MM.1S (cell line): ENCODE results near the gene NFKBIE.

Experiments
- CTCF ChIP-seq: fragments of 300-600 bp; sonication (generic); IDR thresholded peaks from 2 replicates; pipeline ENCODE4 v1.5.1; 2016; ENCODE audit warnings: antibody characterized with exemption, low read length, mixed read lengths
- EZH2 ChIP-seq: fragments of 300-600 bp; sonication (generic); optimal IDR thresholded peaks from 2 replicates; pipeline ENCODE3; 2017; ENCODE audit warnings: low read depth, mild to moderate bottlenecking, antibody characterized with exemption, low read length, mixed read lengths
- EZH2phosphoT487 ChIP-seq: fragments of 300-600 bp; sonication (generic); IDR thresholded peaks from 2 replicates; pipeline ENCODE4 v1.6.1; 2018; ENCODE audit warnings: antibody characterized with exemption, low read length

DNA sequence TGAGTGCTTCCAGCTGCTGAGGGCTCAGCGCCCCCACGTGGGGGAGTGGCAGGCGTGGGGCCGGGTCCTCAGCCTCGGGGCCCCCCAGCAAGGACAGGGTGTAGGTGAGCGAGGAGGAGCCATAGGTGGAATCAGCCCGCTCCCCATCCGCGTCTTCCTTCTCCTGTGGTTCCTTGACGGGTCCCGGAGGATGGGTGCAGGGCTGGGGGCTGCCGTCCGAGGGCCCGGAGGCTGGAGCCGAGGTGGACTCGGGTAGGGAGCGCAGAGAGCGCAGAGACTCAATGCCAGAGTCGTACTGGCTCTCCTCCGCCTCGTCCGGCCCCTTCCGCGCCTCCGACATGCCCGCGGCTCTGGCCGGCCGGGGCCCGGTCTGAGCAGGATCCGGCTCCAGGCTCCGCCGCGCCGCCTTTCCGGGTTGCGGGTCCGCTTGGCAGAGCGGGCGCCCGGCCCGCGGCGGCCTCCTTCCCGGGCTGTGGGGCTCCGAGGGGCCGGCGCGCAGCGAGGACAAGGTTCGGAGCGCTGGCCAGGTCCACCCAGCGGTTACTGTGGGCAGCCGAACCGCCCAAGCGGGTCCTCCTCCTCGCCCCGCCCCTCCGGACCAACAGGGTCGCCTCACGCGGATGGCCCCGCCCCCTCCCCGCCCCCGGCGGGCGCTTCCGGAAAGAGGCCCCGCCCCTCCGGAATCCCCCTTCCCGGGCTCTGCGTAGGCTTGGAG lies at the start of gene NFKBIE:
- no peak for TF ChIP-seq EZH2
- TF ChIP-seq CTCF = peak; percentile 42
- no peak for TF ChIP-seq EZH2phosphoT487
